ENCODE measurements around the gene MAPK8IP2. TPM values are rescaled to one million over a fixed set of nuclear protein-coding genes. Genes with fewer than 3 reads are reported as not detected.
"Not testable (repeated sequence)": the region's sequence is repeated elsewhere in the genome, so short reads cannot be mapped to it uniquely, and the experiment has no call there.

The MAPK8IP2 gene
- total RNA-seq, 1 donor from 2014 or later, result 0.62 TPM

DNA sequence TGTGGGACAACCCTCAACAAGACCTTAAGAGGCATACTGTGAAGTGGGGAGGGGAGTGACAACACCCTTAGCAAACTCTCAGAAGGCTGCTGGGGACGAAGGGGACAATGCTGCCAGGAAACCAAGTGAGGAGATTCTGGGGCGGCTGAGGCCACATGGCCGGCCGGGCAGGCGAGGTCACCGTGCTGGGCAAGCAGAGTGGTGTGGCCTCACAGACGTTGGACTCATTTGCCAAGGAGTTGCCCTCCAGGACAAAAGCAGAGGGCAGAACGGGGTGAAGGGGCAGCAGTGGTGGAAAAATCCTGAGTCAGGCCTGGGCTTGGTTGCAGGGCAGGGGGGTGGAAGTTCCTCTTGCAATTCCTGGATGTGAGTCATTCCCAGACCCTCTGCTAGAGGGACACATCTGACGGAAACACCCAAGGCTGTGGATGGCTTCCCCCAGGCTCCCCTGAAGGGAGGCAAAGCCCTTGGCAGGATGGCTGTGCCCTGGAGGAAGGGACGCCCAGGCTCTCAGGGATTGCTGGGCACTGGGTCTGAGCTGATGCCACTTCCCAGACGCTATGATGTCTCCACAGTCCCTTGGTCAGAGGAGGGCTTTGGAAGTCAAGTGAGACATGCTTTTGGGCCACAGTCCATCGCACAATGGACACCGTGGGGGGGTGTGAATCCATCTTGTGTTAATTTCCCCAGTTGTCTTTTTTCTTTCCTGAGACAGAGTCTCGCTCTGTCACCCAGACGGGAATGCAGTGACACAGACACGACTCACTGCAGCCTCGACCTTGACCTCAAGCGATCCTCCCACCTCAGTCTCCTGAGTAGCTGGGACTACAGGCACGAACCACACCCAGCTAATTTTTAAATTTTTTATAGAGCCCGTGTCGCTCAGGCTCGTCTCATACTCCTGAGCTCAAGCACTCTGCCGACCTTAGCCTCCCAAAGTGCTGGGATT is 55.8 kb downstream of the MAPK8IP2 start:
- ATAC-seq (ENCODE audit: poor library complexity), result peak; percentile 62
- intact Hi-C loops (cut with DNase I), result no loop called here
- DNase-seq, result peak; percentile 43

- DNase-seq, result no peak
- intact Hi-C loops (cut with DNase I), result no loop called here
- no peak for ATAC-seq (ENCODE audit: poor library complexity)
Observed at GRCh38 chr22:50657925-50658324, 57.3 kb downstream of the MAPK8IP2 start.

- ATAC-seq (ENCODE audit: poor library complexity); intact Hi-C loops (cut with DNase I); DNase-seq: not testable (repeated sequence)
Observed at GRCh38 chr22:50659711-50660110, 59.1 kb downstream of the MAPK8IP2 start.

DNA sequence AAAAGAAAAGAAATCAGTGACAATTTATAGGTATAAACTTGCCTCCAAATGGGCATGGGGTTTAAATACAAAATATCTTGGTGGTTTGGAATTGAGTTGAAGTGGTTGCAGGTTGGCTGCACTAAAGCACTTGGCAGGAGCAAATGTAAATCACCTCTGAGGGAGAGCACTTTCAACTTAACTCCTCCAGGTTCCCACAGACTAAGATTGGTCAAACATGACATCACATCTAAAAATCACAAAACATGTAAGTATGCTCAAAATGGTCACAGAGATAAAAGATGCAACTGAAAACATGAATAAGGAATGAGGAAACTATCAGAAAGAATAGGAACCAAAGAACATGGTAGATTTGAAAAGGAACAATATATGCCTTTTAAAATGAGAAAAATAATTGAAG is 59.7 kb downstream of the MAPK8IP2 start:
- intact Hi-C loops (cut with DNase I), result no loop called here
- DNase-seq (no peak), ATAC-seq (ENCODE audit: poor library complexity) (no peak)

Other genes with a start within 250 kb of the MAPK8IP2 start
- gene SBF1, start 125.8 kb upstream of the MAPK8IP2 start, total RNA-seq, result 46.6 TPM
- not detected for gene ADM2, start 119.2 kb upstream of the MAPK8IP2 start, total RNA-seq
- gene MIOX, start 113.9 kb upstream of the MAPK8IP2 start, total RNA-seq, result not detected
- 25.3 TPM for gene LMF2, start 93.1 kb upstream of the MAPK8IP2 start, total RNA-seq
- gene NCAPH2, start 92.6 kb upstream of the MAPK8IP2 start, total RNA-seq, result 28.8 TPM
- not detected for gene SCO2, start 75.2 kb upstream of the MAPK8IP2 start, total RNA-seq
- 11.8 TPM for gene TYMP, start 70.8 kb upstream of the MAPK8IP2 start, total RNA-seq
- gene KLHDC7B, start 54.9 kb upstream of the MAPK8IP2 start, total RNA-seq, result not detected
- not detected for gene SYCE3, start 37.9 kb upstream of the MAPK8IP2 start, total RNA-seq
- 402 TPM for gene CPT1B, start 22.4 kb upstream of the MAPK8IP2 start, total RNA-seq
- 36.0 TPM for gene CHKB, start 17.9 kb upstream of the MAPK8IP2 start, total RNA-seq
- 19.1 TPM for gene ARSA, start 27.4 kb downstream of the MAPK8IP2 start, total RNA-seq
- gene SHANK3, start 72.0 kb downstream of the MAPK8IP2 start, total RNA-seq, result 19.3 TPM
- gene ACR, start 137.4 kb downstream of the MAPK8IP2 start, total RNA-seq, result 0.43 TPM
- 9.7 TPM for gene RABL2B, start 182.8 kb downstream of the MAPK8IP2 start, total RNA-seq

Data from Right ventricle myocardium superior (tissue), 1 donor.